Transverse colon (tissue), 4 donors: ENCODE data around the gene RAB26.

Experiments
- EP300 ChIP-seq: sonication (generic); formaldehyde crosslinking; IDR thresholded peaks from one replicate; pipeline ENCODE4 v1.6.1; 2017; ENCODE audit warnings: antibody characterized with exemption, low read depth
- POLR2A ChIP-seq: fragments of 450-650 bp; IDR thresholded peaks from one replicate; pipeline ENCODE4 v1.6.1; 2016; ENCODE audit warnings: antibody characterized with exemption, mild to moderate bottlenecking, moderate library complexity
- POLR2AphosphoS5 ChIP-seq, 3 donors: sonication (generic); formaldehyde crosslinking; IDR thresholded peaks; one replicate each; pipeline ENCODE4 v1.6.1; 2016; ENCODE audit warnings: antibody characterized with exemption in 3 of 3
- TF ChIP-seq, protein P1 (sequence below), 5 experiments: fragments of 200-600 bp in 3 of 5; fragments of 450-650 bp in 2 of 5; sonication (generic) in 3 of 5; IDR thresholded peaks; 1 replicate in 2 of 5; 2 replicates in 3 of 5; pipeline ENCODE4 v1.5.1; 2016 to 2017; ENCODE audit warnings: antibody characterized with exemption in 5 of 5, inconsistent platforms in 3 of 5, mild to moderate bottlenecking in 2 of 5, moderate library complexity in 1 of 5

DNA sequence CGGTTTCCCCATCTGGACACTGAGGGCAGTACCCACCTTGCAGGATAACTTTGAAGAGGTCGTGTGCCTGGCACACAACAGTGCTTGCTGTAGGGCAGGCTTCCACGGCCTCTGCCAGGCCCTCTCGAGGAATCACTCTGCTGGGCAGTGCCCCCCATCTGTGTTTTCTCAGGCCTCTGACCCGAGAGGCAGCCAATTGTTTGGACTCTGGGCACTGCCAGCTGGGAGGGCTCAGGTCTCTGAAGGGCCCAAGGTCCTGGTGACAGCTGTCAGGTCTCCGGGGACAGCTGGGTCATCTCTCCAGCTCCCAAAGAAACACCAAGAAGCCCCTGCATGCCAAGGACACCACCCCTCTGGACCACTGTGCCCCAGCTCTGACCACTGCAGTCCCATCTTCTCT, 1.0 kb upstream of the RAB26 start:
- TF ChIP-seq POLR2A = no peak
- TF ChIP-seq, protein P1, sequence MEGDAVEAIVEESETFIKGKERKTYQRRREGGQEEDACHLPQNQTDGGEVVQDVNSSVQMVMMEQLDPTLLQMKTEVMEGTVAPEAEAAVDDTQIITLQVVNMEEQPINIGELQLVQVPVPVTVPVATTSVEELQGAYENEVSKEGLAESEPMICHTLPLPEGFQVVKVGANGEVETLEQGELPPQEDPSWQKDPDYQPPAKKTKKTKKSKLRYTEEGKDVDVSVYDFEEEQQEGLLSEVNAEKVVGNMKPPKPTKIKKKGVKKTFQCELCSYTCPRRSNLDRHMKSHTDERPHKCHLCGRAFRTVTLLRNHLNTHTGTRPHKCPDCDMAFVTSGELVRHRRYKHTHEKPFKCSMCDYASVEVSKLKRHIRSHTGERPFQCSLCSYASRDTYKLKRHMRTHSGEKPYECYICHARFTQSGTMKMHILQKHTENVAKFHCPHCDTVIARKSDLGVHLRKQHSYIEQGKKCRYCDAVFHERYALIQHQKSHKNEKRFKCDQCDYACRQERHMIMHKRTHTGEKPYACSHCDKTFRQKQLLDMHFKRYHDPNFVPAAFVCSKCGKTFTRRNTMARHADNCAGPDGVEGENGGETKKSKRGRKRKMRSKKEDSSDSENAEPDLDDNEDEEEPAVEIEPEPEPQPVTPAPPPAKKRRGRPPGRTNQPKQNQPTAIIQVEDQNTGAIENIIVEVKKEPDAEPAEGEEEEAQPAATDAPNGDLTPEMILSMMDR (IDR thresholded peaks at IDR 0.05) = no peak
- TF ChIP-seq POLR2AphosphoS5 (IDR thresholded peaks at IDR 0.05) = no peak
- no peak for TF ChIP-seq EP300
